SK-N-SH treated with all-trans-retinoic acid at 6 μM for 48 hours (cell line): ENCODE results near the gene FAM98C.

Source experiments
- ARNTL ChIP-seq: fragments of 450-650 bp; formaldehyde crosslinking; IDR thresholded peaks from 2 replicates; pipeline ENCODE4 v1.5.0; 2020; ENCODE audit warnings: low read depth, mild to moderate bottlenecking, moderate library complexity, borderline replicate concordance
- CSDC2 ChIP-seq: fragments of 250-450 bp; sonication (Bioruptor Pico); IDR thresholded peaks from 2 replicates; pipeline ENCODE4 v1.5.0; 2020; ENCODE audit warnings: mild to moderate bottlenecking, moderate library complexity
- ISL1 ChIP-seq: fragments of 250-450 bp; sonication (Bioruptor Pico); IDR thresholded peaks from 2 replicates; pipeline ENCODE4 v2.1.2; 2022; ENCODE audit warnings: mild to moderate bottlenecking, moderate library complexity
- RARB ChIP-seq: fragments of 250-450 bp; sonication (Bioruptor Pico); IDR thresholded peaks from 2 replicates; pipeline ENCODE4 v1.8.0; 2021; ENCODE audit warnings: mild to moderate bottlenecking, moderate library complexity
- SNAI2 ChIP-seq: fragments of 250-450 bp; sonication (Bioruptor Pico); IDR thresholded peaks from 2 replicates; pipeline ENCODE4 v1.5.0; 2020; ENCODE audit warnings: mild to moderate bottlenecking, moderate library complexity
- TCF4 ChIP-seq: fragments of 250-450 bp; sonication (Bioruptor Pico); IDR thresholded peaks from 2 replicates; pipeline ENCODE4 v1.8.0; 2021; ENCODE audit warnings: mild to moderate bottlenecking, moderate library complexity, borderline replicate concordance
- TOX ChIP-seq: fragments of 250-450 bp; sonication (Bioruptor Pico); IDR thresholded peaks from 2 replicates; pipeline ENCODE4 v1.8.0; 2021; ENCODE audit warnings: mild to moderate bottlenecking, moderate library complexity, borderline replicate concordance
- ZC3H10 ChIP-seq: fragments of 250-450 bp; sonication (Bioruptor Pico); IDR thresholded peaks from 2 replicates; pipeline ENCODE4 v1.5.1; 2021; ENCODE audit warnings: mild to moderate bottlenecking, moderate library complexity
- ZFP3 ChIP-seq: fragments of 250-450 bp; sonication (Bioruptor Pico); IDR thresholded peaks from 2 replicates; pipeline ENCODE4 v1.5.0; 2020; ENCODE audit warnings: mild to moderate bottlenecking, moderate library complexity
- ZFP30 ChIP-seq: fragments of 450-650 bp; formaldehyde crosslinking; IDR thresholded peaks from 2 replicates; pipeline ENCODE4 v1.5.0; 2022; ENCODE audit warnings: mild to moderate bottlenecking, moderate library complexity
- ZNF70 ChIP-seq: fragments of 450-650 bp; formaldehyde crosslinking; IDR thresholded peaks from 2 replicates; pipeline ENCODE4 v1.5.0; 2020; ENCODE audit warnings: mild to moderate bottlenecking, moderate library complexity
- ZNF8 ChIP-seq: fragments of 450-650 bp; formaldehyde crosslinking; IDR thresholded peaks from 2 replicates; pipeline ENCODE4 v1.5.0; 2020; ENCODE audit warnings: mild to moderate bottlenecking, moderate library complexity
- TF ChIP-seq, protein P1 (sequence below): fragments of 250-450 bp; sonication (Bioruptor Pico); IDR thresholded peaks from 2 replicates; pipeline ENCODE4 v1.8.0; 2020; ENCODE audit warnings: mild to moderate bottlenecking, moderate library complexity, borderline replicate concordance
- TF ChIP-seq, protein P2 (sequence below): fragments of 250-450 bp; sonication (Bioruptor Pico); IDR thresholded peaks from 2 replicates; pipeline ENCODE4 v1.5.1; 2021; ENCODE audit warnings: mild to moderate bottlenecking, moderate library complexity

DNA sequence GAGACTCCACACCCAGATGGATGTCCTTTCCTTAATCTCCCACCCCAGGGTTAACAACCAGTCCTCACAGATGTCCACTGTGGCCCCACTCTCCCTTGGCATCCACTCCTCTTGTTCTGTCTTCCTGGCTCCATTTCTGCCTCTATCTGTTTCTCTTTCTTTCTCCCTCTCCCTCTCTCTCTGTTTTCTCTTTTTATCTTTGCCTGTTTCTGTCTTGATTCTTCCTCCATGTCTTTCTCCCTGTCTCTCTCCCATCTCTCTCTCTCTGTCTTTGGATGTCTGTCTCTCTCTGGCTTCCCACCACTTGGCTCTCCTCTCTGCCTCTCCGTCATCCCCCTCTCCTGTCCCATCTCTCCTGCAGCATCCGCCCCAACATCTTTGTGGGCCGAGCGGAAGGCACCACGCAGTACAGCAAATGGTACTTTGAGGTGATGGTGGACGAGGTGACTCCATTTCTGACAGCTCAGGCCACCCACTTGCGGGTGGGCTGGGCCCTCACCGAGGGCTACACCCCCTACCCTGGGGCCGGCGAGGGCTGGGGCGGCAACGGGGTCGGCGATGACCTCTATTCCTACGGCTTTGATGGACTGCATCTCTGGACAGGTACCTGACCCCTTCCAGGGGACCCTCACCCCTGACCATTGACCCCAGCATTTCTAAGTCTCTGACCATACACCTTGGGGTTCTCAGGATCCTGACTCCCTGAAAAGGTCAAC, 55.0 kb downstream of the FAM98C start:
- TF ChIP-seq SNAI2 (CRISPR knock-in tag): no peak
- TF ChIP-seq ZNF70 (CRISPR knock-in tag): no peak
- TF ChIP-seq ARNTL (CRISPR knock-in tag): no peak
- no peak for TF ChIP-seq ZFP3
- no peak for TF ChIP-seq TOX (CRISPR knock-in tag)
- TF ChIP-seq, protein P1, sequence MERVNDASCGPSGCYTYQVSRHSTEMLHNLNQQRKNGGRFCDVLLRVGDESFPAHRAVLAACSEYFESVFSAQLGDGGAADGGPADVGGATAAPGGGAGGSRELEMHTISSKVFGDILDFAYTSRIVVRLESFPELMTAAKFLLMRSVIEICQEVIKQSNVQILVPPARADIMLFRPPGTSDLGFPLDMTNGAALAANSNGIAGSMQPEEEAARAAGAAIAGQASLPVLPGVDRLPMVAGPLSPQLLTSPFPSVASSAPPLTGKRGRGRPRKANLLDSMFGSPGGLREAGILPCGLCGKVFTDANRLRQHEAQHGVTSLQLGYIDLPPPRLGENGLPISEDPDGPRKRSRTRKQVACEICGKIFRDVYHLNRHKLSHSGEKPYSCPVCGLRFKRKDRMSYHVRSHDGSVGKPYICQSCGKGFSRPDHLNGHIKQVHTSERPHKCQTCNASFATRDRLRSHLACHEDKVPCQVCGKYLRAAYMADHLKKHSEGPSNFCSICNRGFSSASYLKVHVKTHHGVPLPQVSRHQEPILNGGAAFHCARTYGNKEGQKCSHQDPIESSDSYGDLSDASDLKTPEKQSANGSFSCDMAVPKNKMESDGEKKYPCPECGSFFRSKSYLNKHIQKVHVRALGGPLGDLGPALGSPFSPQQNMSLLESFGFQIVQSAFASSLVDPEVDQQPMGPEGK: no peak
- no peak for TF ChIP-seq ISL1 (CRISPR knock-in tag)
- no peak for TF ChIP-seq CSDC2 (CRISPR knock-in tag)
- no peak for TF ChIP-seq ZFP30 (CRISPR knock-in tag)
- no peak for TF ChIP-seq RARB
- no peak for TF ChIP-seq ZNF8 (CRISPR knock-in tag)
- TF ChIP-seq ZC3H10 (CRISPR knock-in tag): no peak
- TF ChIP-seq TCF4: no peak
- TF ChIP-seq, protein P2, sequence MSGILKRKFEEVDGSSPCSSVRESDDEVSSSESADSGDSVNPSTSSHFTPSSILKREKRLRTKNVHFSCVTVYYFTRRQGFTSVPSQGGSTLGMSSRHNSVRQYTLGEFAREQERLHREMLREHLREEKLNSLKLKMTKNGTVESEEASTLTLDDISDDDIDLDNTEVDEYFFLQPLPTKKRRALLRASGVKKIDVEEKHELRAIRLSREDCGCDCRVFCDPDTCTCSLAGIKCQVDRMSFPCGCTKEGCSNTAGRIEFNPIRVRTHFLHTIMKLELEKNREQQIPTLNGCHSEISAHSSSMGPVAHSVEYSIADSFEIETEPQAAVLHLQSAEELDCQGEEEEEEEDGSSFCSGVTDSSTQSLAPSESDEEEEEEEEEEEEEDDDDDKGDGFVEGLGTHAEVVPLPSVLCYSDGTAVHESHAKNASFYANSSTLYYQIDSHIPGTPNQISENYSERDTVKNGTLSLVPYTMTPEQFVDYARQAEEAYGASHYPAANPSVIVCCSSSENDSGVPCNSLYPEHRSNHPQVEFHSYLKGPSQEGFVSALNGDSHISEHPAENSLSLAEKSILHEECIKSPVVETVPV: no peak
